Measurements from ENCODE around the gene TPM1.

DNA sequence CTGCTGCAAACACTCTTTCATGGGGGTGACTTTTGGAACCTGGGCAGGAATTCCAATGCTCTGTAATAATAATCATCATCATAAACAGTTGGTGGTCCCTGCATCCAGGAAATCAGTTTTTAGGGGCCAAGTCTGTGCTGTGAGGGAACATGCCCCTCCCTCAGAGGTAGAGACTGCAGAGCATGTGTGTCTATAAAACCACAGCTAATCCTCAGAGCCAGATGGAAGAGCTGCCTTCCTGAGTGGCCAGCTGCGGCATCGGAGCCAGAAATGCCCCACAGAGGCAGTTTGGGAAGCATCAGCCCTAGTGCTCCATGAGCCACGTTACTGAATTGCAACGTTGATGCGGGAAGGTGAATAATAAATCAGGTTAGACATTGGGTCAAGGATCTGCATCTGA lies 12.9 kb upstream of the TPM1 start:
- TF ChIP-seq POLR2A (IDR thresholded peaks at IDR 0.05; ENCODE audit: borderline replicate concordance, extremely low read depth, insufficient read depth, insufficient read length) (no peak), POLR2AphosphoS5 (IDR thresholded peaks at IDR 0.05; ENCODE audit: low read depth, low read length) (no peak), SP1 (IDR thresholded peaks at IDR 0.05; ENCODE audit: low read depth) (no peak), ZFX (IDR thresholded peaks at IDR 0.05) (no peak), RAD21 (IDR thresholded peaks at IDR 0.05; ENCODE audit: low read depth) (no peak)
- TF ChIP-seq, protein P1, sequence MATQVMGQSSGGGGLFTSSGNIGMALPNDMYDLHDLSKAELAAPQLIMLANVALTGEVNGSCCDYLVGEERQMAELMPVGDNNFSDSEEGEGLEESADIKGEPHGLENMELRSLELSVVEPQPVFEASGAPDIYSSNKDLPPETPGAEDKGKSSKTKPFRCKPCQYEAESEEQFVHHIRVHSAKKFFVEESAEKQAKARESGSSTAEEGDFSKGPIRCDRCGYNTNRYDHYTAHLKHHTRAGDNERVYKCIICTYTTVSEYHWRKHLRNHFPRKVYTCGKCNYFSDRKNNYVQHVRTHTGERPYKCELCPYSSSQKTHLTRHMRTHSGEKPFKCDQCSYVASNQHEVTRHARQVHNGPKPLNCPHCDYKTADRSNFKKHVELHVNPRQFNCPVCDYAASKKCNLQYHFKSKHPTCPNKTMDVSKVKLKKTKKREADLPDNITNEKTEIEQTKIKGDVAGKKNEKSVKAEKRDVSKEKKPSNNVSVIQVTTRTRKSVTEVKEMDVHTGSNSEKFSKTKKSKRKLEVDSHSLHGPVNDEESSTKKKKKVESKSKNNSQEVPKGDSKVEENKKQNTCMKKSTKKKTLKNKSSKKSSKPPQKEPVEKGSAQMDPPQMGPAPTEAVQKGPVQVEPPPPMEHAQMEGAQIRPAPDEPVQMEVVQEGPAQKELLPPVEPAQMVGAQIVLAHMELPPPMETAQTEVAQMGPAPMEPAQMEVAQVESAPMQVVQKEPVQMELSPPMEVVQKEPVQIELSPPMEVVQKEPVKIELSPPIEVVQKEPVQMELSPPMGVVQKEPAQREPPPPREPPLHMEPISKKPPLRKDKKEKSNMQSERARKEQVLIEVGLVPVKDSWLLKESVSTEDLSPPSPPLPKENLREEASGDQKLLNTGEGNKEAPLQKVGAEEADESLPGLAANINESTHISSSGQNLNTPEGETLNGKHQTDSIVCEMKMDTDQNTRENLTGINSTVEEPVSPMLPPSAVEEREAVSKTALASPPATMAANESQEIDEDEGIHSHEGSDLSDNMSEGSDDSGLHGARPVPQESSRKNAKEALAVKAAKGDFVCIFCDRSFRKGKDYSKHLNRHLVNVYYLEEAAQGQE (IDR thresholded peaks at IDR 0.05; ENCODE audit: low read depth), result no peak

Measured in HCT116 (cell line).